Stimulated activated CD4-positive, alpha-beta T cell treated with anti-CD3 and anti-CD28 coated beads, TNF-alpha, amount 100 ng/mL, for 24 hours (primary cell): Measurements from ENCODE around the gene ALDH18A1.

Experiments
- DNase-seq, 3 experiments: peaks; one replicate each; pipeline ENCODE4 v3.0.0-alpha.2; 2020; ENCODE audit warnings: low read depth in 3 of 3

The ALDH18A1 gene

DNA sequence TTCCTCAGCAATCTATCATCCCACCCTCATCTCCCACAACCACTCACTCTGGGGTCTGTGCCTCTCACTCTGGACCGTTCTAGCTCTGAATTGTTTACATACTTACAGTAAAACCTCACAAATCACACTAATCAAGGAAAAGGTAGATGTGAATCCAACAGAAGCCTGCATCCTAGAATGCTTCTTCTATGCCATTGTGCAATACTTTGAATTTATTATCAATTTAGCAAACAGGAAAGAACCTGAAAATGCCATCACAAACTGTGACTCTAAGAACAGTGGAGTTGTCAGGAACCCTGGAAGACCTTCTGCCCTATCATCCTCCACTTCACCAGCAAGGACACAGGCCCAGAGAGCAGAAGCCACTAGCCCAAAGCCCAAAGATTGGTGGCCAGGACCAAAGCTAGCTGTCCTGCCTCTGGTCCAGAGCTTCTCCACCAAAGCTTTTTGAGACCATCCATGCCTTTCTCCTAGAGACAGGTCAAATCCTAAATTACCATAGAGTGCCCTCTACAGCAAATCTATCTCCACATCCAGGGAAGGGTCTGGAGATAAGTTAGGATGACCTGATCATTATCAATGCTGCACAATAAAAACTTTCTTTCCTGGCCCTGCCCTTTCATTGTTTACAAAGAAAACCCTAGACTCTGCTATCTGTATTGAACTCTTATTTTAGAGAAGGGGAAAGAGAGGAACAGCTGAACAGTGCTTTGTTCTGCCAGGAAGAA is 97.8 kb downstream of the ALDH18A1 start:
- no peak for DNase-seq

DNA sequence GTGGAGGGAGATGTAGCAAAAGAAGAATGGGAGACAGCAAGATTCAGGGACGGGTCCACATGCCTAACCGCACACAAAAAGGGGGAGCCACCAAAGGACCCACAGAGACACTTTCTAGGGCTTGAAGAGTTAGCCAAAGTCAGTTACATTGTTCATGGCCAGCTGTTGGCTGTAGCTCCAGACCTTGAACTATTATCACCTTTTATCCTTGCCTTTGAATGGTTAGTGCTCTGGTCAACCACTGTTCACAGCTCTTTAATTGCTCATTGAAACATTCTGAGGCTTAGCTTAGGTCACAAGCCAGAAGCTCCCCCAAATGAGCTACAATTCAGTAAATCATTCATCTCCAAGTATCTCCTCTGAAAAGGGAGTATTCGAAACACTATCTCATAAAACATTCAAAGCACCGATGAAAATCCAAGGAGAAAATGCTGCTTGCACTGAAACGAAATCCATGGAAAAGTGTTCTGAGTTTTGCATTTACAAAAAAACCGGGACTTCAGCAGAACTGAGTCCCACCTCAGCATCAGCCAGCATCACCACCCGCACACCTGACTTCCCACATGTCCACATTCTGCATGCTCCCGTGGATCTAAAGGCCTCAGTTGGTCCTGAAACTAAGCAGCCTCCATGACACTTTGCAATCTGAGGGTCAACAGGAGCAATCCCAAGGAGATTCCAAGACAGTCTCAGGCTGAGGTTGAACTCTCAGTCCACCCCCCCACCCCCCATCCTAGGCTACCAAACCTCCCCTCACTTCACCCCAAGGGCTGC is 99.3 kb downstream of the ALDH18A1 start:
- no peak for DNase-seq
